Measurements from ENCODE around the gene DNAJC21.

DNAJC21 gene

GRCh38 chr5:34903260-34903659 lies 26.1 kb upstream of the DNAJC21 start:
- DNase-seq (ENCODE audit: extremely low read depth, low read depth) = no peak
- TF ChIP-seq CTCF (IDR thresholded peaks at IDR 0.05; ENCODE audit: low read depth, low read length, missing control alignments) = no peak
- no peak overlapping the region for H3K4me3 ChIP-seq (replicated peaks; ENCODE audit: low read depth, low read length)

- TF ChIP-seq CTCF (IDR thresholded peaks at IDR 0.05; ENCODE audit: low read depth, low read length, missing control alignments) = peak; percentile 43
- DNase-seq (ENCODE audit: extremely low read depth, low read depth) = no peak
- H3K4me3 ChIP-seq (replicated peaks; ENCODE audit: low read depth, low read length) = no peak overlapping the region
These were observed 23.8 kb upstream of the DNAJC21 start for GRCh38 chr5:34905564-34905963.

- no peak for TF ChIP-seq CTCF (IDR thresholded peaks at IDR 0.05; ENCODE audit: low read depth, low read length, missing control alignments)
- H3K4me3 ChIP-seq (replicated peaks; ENCODE audit: low read depth, low read length) = peak overlapping the region; percentile 96
- no peak for DNase-seq (ENCODE audit: extremely low read depth, low read depth)
These were observed 16.3 kb upstream of the DNAJC21 start for GRCh38 chr5:34913072-34913471.

- no peak for DNase-seq (ENCODE audit: extremely low read depth, low read depth)
- H3K4me3 ChIP-seq (replicated peaks; ENCODE audit: low read depth, low read length) = peak overlapping the region; percentile 96
- no peak for TF ChIP-seq CTCF (IDR thresholded peaks at IDR 0.05; ENCODE audit: low read depth, low read length, missing control alignments)
These were observed 14.7 kb upstream of the DNAJC21 start for GRCh38 chr5:34914671-34915138.

- peak; percentile 4 for TF ChIP-seq CTCF (IDR thresholded peaks at IDR 0.05; ENCODE audit: low read depth, low read length, missing control alignments)
- H3K4me3 ChIP-seq (replicated peaks; ENCODE audit: low read depth, low read length) = peak within 1 kb of the TSS; percentile 96
- peak; percentile 87 for DNase-seq (ENCODE audit: extremely low read depth, low read depth)
These were observed 14.1 kb upstream of the DNAJC21 start, which contains the start of the genes BRIX1 and RAD1 for GRCh38 chr5:34915139-34915855. Gene BRIX1, plus strand, starts transcription at chr5:34915711. Its CDS starts 28 bp downstream, at chr5:34915739. Gene RAD1, minus strand, starts transcription at chr5:34915504. Its CDS starts 612 bp downstream, at chr5:34914892.

GRCh38 chr5:34915856-34916192 lies 13.5 kb upstream of the DNAJC21 start:
- DNase-seq (ENCODE audit: extremely low read depth, low read depth) = no peak
- TF ChIP-seq CTCF (IDR thresholded peaks at IDR 0.05; ENCODE audit: low read depth, low read length, missing control alignments) = no peak
- H3K4me3 ChIP-seq (replicated peaks; ENCODE audit: low read depth, low read length) = peak overlapping the region; percentile 96
